Neural cell (in vitro differentiated cells): ENCODE results near the gene ZNF783.

Source experiments
- CTCF ChIP-seq: fragments of 450-650 bp; IDR thresholded peaks from 2 replicates; pipeline ENCODE4 v1.5.1; 2014; ENCODE audit warnings: antibody characterized with exemption, mild to moderate bottlenecking, moderate library complexity; ENCODE audit not compliant: poor library complexity, severe bottlenecking
- EZH2 ChIP-seq: fragments of 200-600, 300-800 bp; shearing (Covaris generic), sonication (generic); IDR thresholded peaks from 2 replicates; pipeline ENCODE4 v1.6.1; 2014; ENCODE audit warnings: antibody characterized with exemption, low read length, borderline replicate concordance, mild to moderate bottlenecking; ENCODE audit not compliant: insufficient read depth, poor library complexity, severe bottlenecking

- no peak for TF ChIP-seq CTCF
- no peak for TF ChIP-seq EZH2
Observed at GRCh38 chr7:149286811-149287400, 24.9 kb downstream of the ZNF783 start.
